Liver (tissue), 9 donors: ENCODE results near the gene RFPL3. TPM values are rescaled to one million over a fixed set of nuclear protein-coding genes. Genes with fewer than 3 reads are reported as not detected.

Experiments
- DNase-seq: peaks from one replicate; pipeline ENCODE4 v3.0.0-alpha.2; 2017; ENCODE audit warnings: low spot score
- H3K27ac ChIP-seq, 2 donors: one replicate each; pipeline ENCODE4 v1.7.0; 2013; ENCODE audit warnings: inconsistent platforms in 2 of 2, low read length in 2 of 2, control low read depth in 1 of 2, low read depth in 1 of 2, mild to moderate bottlenecking in 1 of 2
- H3K27me3 ChIP-seq, 4 donors: one replicate each; pipeline versions ENCODE4 v1.6.1 to v1.7.0; 2013; ENCODE audit warnings: low read length in 3 of 4, inconsistent platforms in 1 of 4, mild to moderate bottlenecking in 1 of 4, moderate library complexity in 1 of 4; ENCODE audit not compliant: control insufficient read depth in 4 of 4, insufficient read depth in 4 of 4
- H3K36me3 ChIP-seq, 4 donors: one replicate each; pipeline versions ENCODE4 v1.6.1 to v1.7.0; 2013; ENCODE audit warnings: low read length in 3 of 4, mild to moderate bottlenecking in 3 of 4, low read depth in 1 of 4, moderate library complexity in 1 of 4; ENCODE audit not compliant: control insufficient read depth in 4 of 4, insufficient read depth in 3 of 4
- H3K4me1 ChIP-seq, 4 donors: one replicate each; pipeline versions ENCODE4 v1.6.1 to v1.7.0; 2013; ENCODE audit warnings: low read length in 3 of 4, mild to moderate bottlenecking in 3 of 4, moderate library complexity in 1 of 4; ENCODE audit not compliant: control insufficient read depth in 4 of 4, insufficient read depth in 4 of 4
- H3K4me3 ChIP-seq, 3 donors: one replicate each; pipeline versions ENCODE4 v1.6.1 to v1.7.0; 2013; ENCODE audit warnings: low read length in 3 of 3, control low read depth in 1 of 3, low read depth in 1 of 3, mild to moderate bottlenecking in 1 of 3
- H3K9ac ChIP-seq, 2 donors: one replicate each; pipeline ENCODE4 v1.7.0; 2013; ENCODE audit warnings: low read length in 2 of 2, mild to moderate bottlenecking in 2 of 2, moderate library complexity in 2 of 2, control low read depth in 1 of 2, low read depth in 1 of 2
- H3K9me3 ChIP-seq, 4 donors: one replicate each; pipeline versions ENCODE4 v1.6.1 to v1.7.0; 2013; ENCODE audit warnings: low read length in 3 of 4; ENCODE audit not compliant: control insufficient read depth in 4 of 4
- FOXA1 ChIP-seq: IDR thresholded peaks from 2 replicates; pipeline ENCODE4 v1.6.1; 2016; ENCODE audit warnings: antibody characterized with exemption
- FOXA2 ChIP-seq: IDR thresholded peaks from 2 replicates; pipeline ENCODE4 v1.6.1; 2016; ENCODE audit warnings: antibody characterized with exemption
- GABPA ChIP-seq, 2 donors: IDR thresholded peaks in 1 of 2; conservative IDR thresholded peaks in 1 of 2; 2 replicates each; pipeline ENCODE4 v1.6.1; 2016; ENCODE audit warnings: antibody characterized with exemption in 2 of 2, mild to moderate bottlenecking in 1 of 2, moderate library complexity in 1 of 2
- HNF4A ChIP-seq, 2 donors: conservative IDR thresholded peaks; 2 replicates each; pipeline ENCODE4 v1.6.1; 2016; ENCODE audit warnings: antibody characterized with exemption in 2 of 2, mild to moderate bottlenecking in 2 of 2
- HNF4G ChIP-seq: IDR thresholded peaks from 2 replicates; pipeline ENCODE4 v1.6.1; 2016; ENCODE audit warnings: antibody characterized with exemption
- JUND ChIP-seq, 2 donors: IDR thresholded peaks; 2 replicates each; pipeline ENCODE4 v1.6.1; 2016; ENCODE audit warnings: antibody characterized with exemption in 2 of 2
- NR2F2 ChIP-seq: IDR thresholded peaks from 2 replicates; pipeline ENCODE4 v1.6.1; 2016; ENCODE audit warnings: antibody characterized with exemption
- RAD21 ChIP-seq, 2 donors: IDR thresholded peaks; 2 replicates each; pipeline ENCODE4 v1.6.1; 2016; ENCODE audit warnings: antibody characterized with exemption in 2 of 2, mild to moderate bottlenecking in 2 of 2
- RXRA ChIP-seq, 2 donors: IDR thresholded peaks; 2 replicates each; pipeline ENCODE4 v1.6.1; 2017 to 2018; ENCODE audit warnings: antibody characterized with exemption in 2 of 2, mild to moderate bottlenecking in 1 of 2
- SP1 ChIP-seq: IDR thresholded peaks from 2 replicates; pipeline ENCODE4 v1.6.1; 2018; ENCODE audit warnings: antibody characterized with exemption, mild to moderate bottlenecking
- TAF1 ChIP-seq: conservative IDR thresholded peaks from 2 replicates; pipeline ENCODE4 v1.6.1; 2016; ENCODE audit warnings: antibody characterized with exemption, mild to moderate bottlenecking
- YY1 ChIP-seq: IDR thresholded peaks from 2 replicates; pipeline ENCODE4 v1.6.1; 2016; ENCODE audit warnings: antibody characterized with exemption, mild to moderate bottlenecking
- WGBS: extraction: QIAGEN DNeasy Blood & Tissue Kit; methylation state at CpG from one replicate; pipeline ENCODE4 v1.1.7; 2013; 5-methylcytosine and 5-hydroxymethylcytosine counted together
- polyA plus RNA-seq, 2 donors: library from polyadenylated mRNA; stranded (reverse) in 1 of 2; unstranded in 1 of 2; fragments of 200-250 nt in 1 of 2; fragments of >200 nt in 1 of 2; fragmentation: Nextera tagmentation in 1 of 2; extraction: Ambion mirVana in 1 of 2; gene quantifications; one replicate each; pipeline versions ENCODE4 v1.2.1 to v1.2.3, GENCODE V29; 2013 to 2015
- total RNA-seq, 2 donors: library from RNA; depleted of rRNA; stranded (reverse); fragments of >200 nt; gene quantifications; one replicate each; pipeline ENCODE4 v1.2.3, GENCODE V29; 2014
- TF ChIP-seq, protein P1 (sequence below): IDR thresholded peaks from 2 replicates; pipeline ENCODE4 v1.6.1; 2016; ENCODE audit warnings: antibody characterized with exemption
- TF ChIP-seq, protein P2 (sequence below): IDR thresholded peaks from 2 replicates; pipeline ENCODE4 v1.6.1; 2016; ENCODE audit warnings: antibody characterized with exemption
- TF ChIP-seq, protein P3 (sequence below): IDR thresholded peaks from 2 replicates; pipeline ENCODE4 v1.6.1; 2016; ENCODE audit warnings: antibody characterized with exemption, mild to moderate bottlenecking
- TF ChIP-seq, protein P4 (sequence below): fragments of 150-350 bp; IDR thresholded peaks from 2 replicates; pipeline ENCODE4 v1.5.1; 2017; ENCODE audit warnings: improper control_type of control experiment, low read depth, low read length; ENCODE audit not compliant: missing input control
- TF ChIP-seq, protein P5 (sequence below): IDR thresholded peaks from 2 replicates; pipeline ENCODE4 v1.6.1; 2016; ENCODE audit warnings: antibody characterized with exemption
- donor health status: healthy.
- donor health status: healthy.
- donor health status: healthy.
- donor health status: healthy.
- donor health status: healthy.

The RFPL3 gene
- total and polyA plus RNA-seq, 4 donors = not detected

DNA sequence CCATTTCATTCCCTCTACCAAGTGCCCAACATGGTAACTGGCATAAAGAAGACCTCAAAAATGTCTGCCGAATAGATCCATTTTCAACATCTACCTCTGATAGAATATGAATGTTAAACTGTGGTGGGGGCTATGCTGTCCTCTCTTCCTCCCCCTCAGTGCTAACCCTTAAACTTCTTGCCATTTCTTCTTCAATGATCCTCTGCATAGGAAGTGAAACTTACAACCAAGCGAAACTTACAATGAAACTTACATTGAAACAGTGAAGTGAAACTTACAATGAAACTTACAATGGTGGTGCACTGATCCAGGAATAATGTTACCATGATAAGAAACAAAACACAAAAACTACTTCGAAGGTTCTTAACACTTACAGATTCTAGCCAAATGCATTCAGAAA, 49.6 kb downstream of the RFPL3 start:
- Histone ChIP-seq H3K9me3 (no peaks in the 10 kb centered on the region), H3K9ac (no peak overlapping the region), H3K27me3 (no peaks in the 10 kb centered on the region), H3K36me3 (peaks cover 9 to 43% (median 31%) of the 10 kb centered on the region in 4 donors), H3K4me3 (no peak overlapping the region), H3K4me1 (peaks cover 6 to 31% (median 18%) of the 10 kb centered on the region in 4 donors), H3K27ac (no peak overlapping the region)
- TF ChIP-seq, protein P1, sequence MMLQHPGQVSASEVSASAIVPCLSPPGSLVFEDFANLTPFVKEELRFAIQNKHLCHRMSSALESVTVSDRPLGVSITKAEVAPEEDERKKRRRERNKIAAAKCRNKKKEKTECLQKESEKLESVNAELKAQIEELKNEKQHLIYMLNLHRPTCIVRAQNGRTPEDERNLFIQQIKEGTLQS = no peak
- WGBS = 90% methylated on average over 3 of the region's 3 CpGs
- no peak for DNase-seq

DNA sequence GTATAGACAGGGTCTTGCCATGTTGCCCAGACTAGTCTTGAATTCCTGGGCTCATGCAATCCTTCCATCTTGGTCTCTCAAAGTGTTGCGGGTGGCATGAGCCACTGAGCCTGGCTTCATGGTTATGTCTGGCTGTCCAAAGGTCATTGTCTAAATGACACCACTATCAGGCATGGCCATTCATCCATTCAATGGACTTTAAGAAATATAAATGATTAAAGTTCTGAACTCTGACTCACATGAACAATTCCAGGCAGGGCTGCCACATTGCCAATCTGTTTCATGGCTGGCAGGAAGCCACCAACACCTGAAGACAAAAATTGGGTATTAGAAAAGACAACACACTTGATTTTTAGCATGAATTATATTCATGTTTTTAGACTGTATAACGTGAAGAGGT, 50.3 kb downstream of the RFPL3 start:
- DNase-seq = no peak
- H3K36me3 ChIP-seq = peaks cover 9 to 43% (median 30%) of the 10 kb centered on the region in 4 donors
- H3K27me3 ChIP-seq = no peaks in the 10 kb centered on the region
- no peak for TF ChIP-seq JUND (IDR thresholded peaks at IDR 0.05)
- TF ChIP-seq GABPA (IDR thresholded peaks at IDR 0.05 in 1 of 2, conservative IDR thresholded peaks at IDR 0.05 in 1 of 2) = no peak
- peak; percentile 21 to 34 for TF ChIP-seq HNF4A (conservative IDR thresholded peaks at IDR 0.05)
- no peaks in the 10 kb centered on the region for H3K9me3 ChIP-seq
- no peak overlapping the region for H3K27ac ChIP-seq
- peaks cover 6 to 37% (median 20%) of the 10 kb centered on the region in 4 donors for H3K4me1 ChIP-seq
- WGBS = 45% methylated on average over 2 of the region's 2 CpGs
- no peak overlapping the region for H3K4me3 ChIP-seq
- no peak overlapping the region for H3K9ac ChIP-seq

DNA sequence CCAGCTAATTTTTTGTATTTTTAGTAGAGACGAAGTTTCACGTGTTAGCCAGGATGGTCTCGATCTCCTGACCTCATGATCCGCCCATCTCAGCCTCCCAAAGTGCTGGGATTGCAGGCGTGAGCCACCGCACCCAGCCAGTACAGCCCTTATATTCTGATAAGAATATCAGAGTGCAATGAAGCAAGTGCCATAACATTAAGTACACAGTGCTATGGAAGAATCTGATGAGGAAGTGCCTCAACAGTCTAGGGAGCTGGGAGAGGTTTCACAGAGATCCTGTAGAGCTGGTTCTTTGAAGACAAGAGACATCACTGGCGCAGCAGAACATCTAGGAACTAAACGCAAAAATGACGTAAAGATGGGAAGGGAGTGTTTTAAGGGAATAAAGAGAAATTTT, 52.3 kb downstream of the RFPL3 start:
- 89% methylated on average over 9 of the region's 9 CpGs for WGBS
- Histone ChIP-seq H3K27me3 (no peaks in the 10 kb centered on the region), H3K4me1 (peaks cover 6 to 39% (median 20%) of the 10 kb centered on the region in 4 donors), H3K27ac (no peak overlapping the region), H3K36me3 (peaks cover 4 to 30% (median 25%) of the 10 kb centered on the region in 4 donors), H3K9me3 (no peaks in the 10 kb centered on the region), H3K9ac (no peak overlapping the region), H3K4me3 (no peak overlapping the region)
- no peak for DNase-seq
- TF ChIP-seq TAF1 (no peak), RXRA (IDR thresholded peaks at IDR 0.05) (no peak), JUND (IDR thresholded peaks at IDR 0.05) (no peak), HNF4G (no peak), NR2F2 (no peak), RAD21 (IDR thresholded peaks at IDR 0.05) (no peak), SP1 (no peak), FOXA2 (no peak), FOXA1 (no peak), GABPA (IDR thresholded peaks at IDR 0.05 in 1 of 2, conservative IDR thresholded peaks at IDR 0.05 in 1 of 2) (no peak), YY1 (no peak)
- TF ChIP-seq, protein P2, sequence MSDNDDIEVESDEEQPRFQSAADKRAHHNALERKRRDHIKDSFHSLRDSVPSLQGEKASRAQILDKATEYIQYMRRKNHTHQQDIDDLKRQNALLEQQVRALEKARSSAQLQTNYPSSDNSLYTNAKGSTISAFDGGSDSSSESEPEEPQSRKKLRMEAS = no peak
- TF ChIP-seq, protein P3, sequence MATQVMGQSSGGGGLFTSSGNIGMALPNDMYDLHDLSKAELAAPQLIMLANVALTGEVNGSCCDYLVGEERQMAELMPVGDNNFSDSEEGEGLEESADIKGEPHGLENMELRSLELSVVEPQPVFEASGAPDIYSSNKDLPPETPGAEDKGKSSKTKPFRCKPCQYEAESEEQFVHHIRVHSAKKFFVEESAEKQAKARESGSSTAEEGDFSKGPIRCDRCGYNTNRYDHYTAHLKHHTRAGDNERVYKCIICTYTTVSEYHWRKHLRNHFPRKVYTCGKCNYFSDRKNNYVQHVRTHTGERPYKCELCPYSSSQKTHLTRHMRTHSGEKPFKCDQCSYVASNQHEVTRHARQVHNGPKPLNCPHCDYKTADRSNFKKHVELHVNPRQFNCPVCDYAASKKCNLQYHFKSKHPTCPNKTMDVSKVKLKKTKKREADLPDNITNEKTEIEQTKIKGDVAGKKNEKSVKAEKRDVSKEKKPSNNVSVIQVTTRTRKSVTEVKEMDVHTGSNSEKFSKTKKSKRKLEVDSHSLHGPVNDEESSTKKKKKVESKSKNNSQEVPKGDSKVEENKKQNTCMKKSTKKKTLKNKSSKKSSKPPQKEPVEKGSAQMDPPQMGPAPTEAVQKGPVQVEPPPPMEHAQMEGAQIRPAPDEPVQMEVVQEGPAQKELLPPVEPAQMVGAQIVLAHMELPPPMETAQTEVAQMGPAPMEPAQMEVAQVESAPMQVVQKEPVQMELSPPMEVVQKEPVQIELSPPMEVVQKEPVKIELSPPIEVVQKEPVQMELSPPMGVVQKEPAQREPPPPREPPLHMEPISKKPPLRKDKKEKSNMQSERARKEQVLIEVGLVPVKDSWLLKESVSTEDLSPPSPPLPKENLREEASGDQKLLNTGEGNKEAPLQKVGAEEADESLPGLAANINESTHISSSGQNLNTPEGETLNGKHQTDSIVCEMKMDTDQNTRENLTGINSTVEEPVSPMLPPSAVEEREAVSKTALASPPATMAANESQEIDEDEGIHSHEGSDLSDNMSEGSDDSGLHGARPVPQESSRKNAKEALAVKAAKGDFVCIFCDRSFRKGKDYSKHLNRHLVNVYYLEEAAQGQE = no peak
- TF ChIP-seq, protein P4, sequence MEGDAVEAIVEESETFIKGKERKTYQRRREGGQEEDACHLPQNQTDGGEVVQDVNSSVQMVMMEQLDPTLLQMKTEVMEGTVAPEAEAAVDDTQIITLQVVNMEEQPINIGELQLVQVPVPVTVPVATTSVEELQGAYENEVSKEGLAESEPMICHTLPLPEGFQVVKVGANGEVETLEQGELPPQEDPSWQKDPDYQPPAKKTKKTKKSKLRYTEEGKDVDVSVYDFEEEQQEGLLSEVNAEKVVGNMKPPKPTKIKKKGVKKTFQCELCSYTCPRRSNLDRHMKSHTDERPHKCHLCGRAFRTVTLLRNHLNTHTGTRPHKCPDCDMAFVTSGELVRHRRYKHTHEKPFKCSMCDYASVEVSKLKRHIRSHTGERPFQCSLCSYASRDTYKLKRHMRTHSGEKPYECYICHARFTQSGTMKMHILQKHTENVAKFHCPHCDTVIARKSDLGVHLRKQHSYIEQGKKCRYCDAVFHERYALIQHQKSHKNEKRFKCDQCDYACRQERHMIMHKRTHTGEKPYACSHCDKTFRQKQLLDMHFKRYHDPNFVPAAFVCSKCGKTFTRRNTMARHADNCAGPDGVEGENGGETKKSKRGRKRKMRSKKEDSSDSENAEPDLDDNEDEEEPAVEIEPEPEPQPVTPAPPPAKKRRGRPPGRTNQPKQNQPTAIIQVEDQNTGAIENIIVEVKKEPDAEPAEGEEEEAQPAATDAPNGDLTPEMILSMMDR = no peak
- TF ChIP-seq, protein P5, sequence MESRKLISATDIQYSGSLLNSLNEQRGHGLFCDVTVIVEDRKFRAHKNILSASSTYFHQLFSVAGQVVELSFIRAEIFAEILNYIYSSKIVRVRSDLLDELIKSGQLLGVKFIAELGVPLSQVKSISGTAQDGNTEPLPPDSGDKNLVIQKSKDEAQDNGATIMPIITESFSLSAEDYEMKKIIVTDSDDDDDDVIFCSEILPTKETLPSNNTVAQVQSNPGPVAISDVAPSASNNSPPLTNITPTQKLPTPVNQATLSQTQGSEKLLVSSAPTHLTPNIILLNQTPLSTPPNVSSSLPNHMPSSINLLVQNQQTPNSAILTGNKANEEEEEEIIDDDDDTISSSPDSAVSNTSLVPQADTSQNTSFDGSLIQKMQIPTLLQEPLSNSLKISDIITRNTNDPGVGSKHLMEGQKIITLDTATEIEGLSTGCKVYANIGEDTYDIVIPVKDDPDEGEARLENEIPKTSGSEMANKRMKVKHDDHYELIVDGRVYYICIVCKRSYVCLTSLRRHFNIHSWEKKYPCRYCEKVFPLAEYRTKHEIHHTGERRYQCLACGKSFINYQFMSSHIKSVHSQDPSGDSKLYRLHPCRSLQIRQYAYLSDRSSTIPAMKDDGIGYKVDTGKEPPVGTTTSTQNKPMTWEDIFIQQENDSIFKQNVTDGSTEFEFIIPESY = no peak
